Neural cell (in vitro differentiated cells): ENCODE results near the gene CDH12.

Experiments
- CTCF ChIP-seq: fragments of 450-650 bp; IDR thresholded peaks from 2 replicates; pipeline ENCODE4 v1.5.1; 2014; ENCODE audit warnings: antibody characterized with exemption, mild to moderate bottlenecking, moderate library complexity; ENCODE audit not compliant: poor library complexity, severe bottlenecking
- EP300 ChIP-seq: fragments of 450-650 bp; conservative IDR thresholded peaks from 2 replicates; pipeline ENCODE4 v1.6.1; 2014; ENCODE audit warnings: antibody characterized with exemption, mild to moderate bottlenecking, moderate library complexity; ENCODE audit not compliant: poor library complexity, severe bottlenecking
- EZH2 ChIP-seq: fragments of 200-600, 300-800 bp; shearing (Covaris generic), sonication (generic); IDR thresholded peaks from 2 replicates; pipeline ENCODE4 v1.6.1; 2014; ENCODE audit warnings: antibody characterized with exemption, low read length, borderline replicate concordance, mild to moderate bottlenecking; ENCODE audit not compliant: insufficient read depth, poor library complexity, severe bottlenecking
- MXI1 ChIP-seq: fragments of 450-650 bp; conservative IDR thresholded peaks from 2 replicates; pipeline ENCODE4 v1.6.1; 2014; ENCODE audit warnings: antibody characterized with exemption, mild to moderate bottlenecking; ENCODE audit not compliant: poor library complexity, severe bottlenecking
- REST ChIP-seq: IDR thresholded peaks from 2 replicates; pipeline ENCODE4 v1.6.1; 2012; ENCODE audit warnings: borderline replicate concordance

GRCh38 chr5:22473886-22474285 is 379.3 kb downstream of the CDH12 start:
- TF ChIP-seq CTCF (no peak), REST (no peak), MXI1 (no peak), EP300 (no peak), EZH2 (no peak)
